Neuronal stem cell (in vitro differentiated cells): ENCODE results near the gene DGCR6L.
"Not testable (repeated sequence)": the region's sequence is repeated elsewhere in the genome, so short reads cannot be mapped to it uniquely, and the experiment has no call there.

Experiments
- DNase-seq: peaks from one replicate; pipeline ENCODE4 v3.0.0-alpha.2; 2013; ENCODE audit warnings: low spot score
- H2AFZ ChIP-seq: one replicate; pipeline ENCODE4 v1.6.1; 2013; ENCODE audit warnings: mild to moderate bottlenecking, low read length, inconsistent platforms
- H2AK5ac ChIP-seq: 2 replicates; pipeline ENCODE4 v1.6.1; 2013; ENCODE audit warnings: low read depth, mild to moderate bottlenecking, inconsistent platforms, low read length, moderate library complexity, mixed read lengths
- H2BK120ac ChIP-seq: 2 replicates; pipeline ENCODE4 v1.6.1; 2013; ENCODE audit warnings: low read depth, mild to moderate bottlenecking, inconsistent platforms, low read length, moderate library complexity, mixed read lengths
- H2BK12ac ChIP-seq: one replicate; pipeline ENCODE4 v1.6.1; 2013; ENCODE audit warnings: low read length, inconsistent platforms
- H2BK15ac ChIP-seq: 2 replicates; pipeline ENCODE4 v1.6.1; 2013; ENCODE audit warnings: mild to moderate bottlenecking, low read length, inconsistent platforms, mixed read lengths
- H2BK5ac ChIP-seq: one replicate; pipeline ENCODE4 v1.6.1; 2013; ENCODE audit warnings: inconsistent platforms, mild to moderate bottlenecking, low read length, moderate library complexity
- H3K14ac ChIP-seq: one replicate; pipeline ENCODE4 v1.6.1; 2013; ENCODE audit warnings: low read length, inconsistent platforms
- H3K18ac ChIP-seq: 2 replicates; pipeline ENCODE4 v1.6.1; 2013; ENCODE audit warnings: low read length, inconsistent platforms
- H3K23ac ChIP-seq: 2 replicates; pipeline ENCODE4 v1.6.1; 2013; ENCODE audit warnings: low read depth, mild to moderate bottlenecking, mixed read lengths, low read length, inconsistent platforms; ENCODE audit not compliant: poor library complexity
- H3K27ac ChIP-seq: replicated peaks from 3 replicates; pipeline ENCODE4 v1.5.1; 2013; ENCODE audit warnings: low read length, inconsistent platforms
- H3K27me3 ChIP-seq, 3 experiments: 2 replicates each; pipeline ENCODE4 v1.6.1; 2013; ENCODE audit warnings: low read length in 3 of 3, mild to moderate bottlenecking in 2 of 3, inconsistent platforms in 1 of 3, low read depth in 1 of 3, mixed read lengths in 1 of 3, moderate library complexity in 1 of 3; ENCODE audit not compliant: control insufficient read depth in 3 of 3, insufficient read depth in 3 of 3
- H3K36me3 ChIP-seq, 2 donors: replicated peaks in 1 of 2; 2 replicates each; pipeline ENCODE4 v1.6.1; 2013; ENCODE audit warnings: low read length in 2 of 2; ENCODE audit not compliant: control insufficient read depth in 2 of 2, insufficient read depth in 2 of 2
- H3K4ac ChIP-seq: 2 replicates; pipeline ENCODE4 v1.6.1; 2013; ENCODE audit warnings: inconsistent platforms, mild to moderate bottlenecking, low read length, moderate library complexity
- H3K4me1 ChIP-seq, 2 donors: 1 replicate in 1 of 2; 2 replicates in 1 of 2; pipeline ENCODE4 v1.6.1; 2013; ENCODE audit warnings: low read length in 2 of 2, low read depth in 1 of 2; ENCODE audit not compliant: control insufficient read depth in 2 of 2, insufficient read depth in 1 of 2
- H3K4me2 ChIP-seq: one replicate; pipeline ENCODE4 v1.6.1; 2013; ENCODE audit warnings: mild to moderate bottlenecking, low read length, inconsistent platforms; ENCODE audit not compliant: insufficient read depth, poor library complexity, severe bottlenecking
- H3K4me3 ChIP-seq, 2 donors: 2 replicates each; pipeline ENCODE4 v1.5.1; 2013; ENCODE audit warnings: low read length in 2 of 2, mild to moderate bottlenecking in 2 of 2, inconsistent platforms in 1 of 2, moderate library complexity in 1 of 2
- H3K79me1 ChIP-seq: one replicate; pipeline ENCODE4 v1.6.1; 2013; ENCODE audit warnings: low read depth, mild to moderate bottlenecking, inconsistent platforms, low read length, moderate library complexity
- H3K9ac ChIP-seq: one replicate; pipeline ENCODE4 v1.6.1; 2013; ENCODE audit warnings: mild to moderate bottlenecking, low read depth, low read length, inconsistent platforms; ENCODE audit not compliant: poor library complexity
- H3K9me3 ChIP-seq, 2 donors: replicated peaks in 1 of 2; 2 replicates each; pipeline versions ENCODE3 to v1.6.1; 2013; ENCODE audit warnings: low read length in 2 of 2, mild to moderate bottlenecking in 2 of 2, inconsistent platforms in 1 of 2, low read depth in 1 of 2, mixed read lengths in 1 of 2, moderate library complexity in 1 of 2; ENCODE audit not compliant: control insufficient read depth in 2 of 2, insufficient read depth in 1 of 2
- H4K8ac ChIP-seq: one replicate; pipeline ENCODE4 v1.6.1; 2013; ENCODE audit warnings: low read depth, mild to moderate bottlenecking, inconsistent platforms, low read length, moderate library complexity
- H4K91ac ChIP-seq: one replicate; pipeline ENCODE4 v1.6.1; 2013; ENCODE audit warnings: low read length, low read depth, mild to moderate bottlenecking, inconsistent platforms; ENCODE audit not compliant: poor library complexity
- WGBS, 2 donors: extraction: QIAGEN DNeasy Blood & Tissue Kit; methylation state at CpG; one replicate each; pipeline ENCODE4 v1.1.7; 2013; ENCODE audit warnings: missing lambda C conversion rate in 2 of 2, mixed read lengths in 1 of 2; ENCODE audit not compliant: insufficient read length in 2 of 2, insufficient replicate concordance in 1 of 2; ENCODE audit errors: extremely low coverage in 2 of 2; 5-methylcytosine and 5-hydroxymethylcytosine counted together

Gene DGCR6L

DNA sequence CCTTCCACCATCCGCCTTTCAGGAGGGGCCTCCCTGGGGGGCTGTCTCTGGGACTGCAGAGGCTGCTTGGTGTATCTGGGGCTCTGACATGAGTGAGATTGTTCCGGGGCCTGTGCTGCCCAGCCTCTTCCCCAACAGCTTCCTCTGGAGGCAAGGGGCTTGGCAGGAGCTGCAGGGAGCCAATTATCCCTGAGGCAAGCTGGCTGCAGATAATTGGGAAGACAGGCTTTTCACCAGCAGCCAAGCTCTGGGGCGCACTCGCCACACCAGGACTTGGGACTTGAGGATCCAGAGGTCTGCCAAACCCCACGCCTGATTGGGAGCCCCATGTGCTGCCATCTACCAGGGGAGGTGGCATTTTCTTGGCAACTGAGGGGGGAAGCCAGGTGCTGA lies 36.2 kb downstream of the DGCR6L start:
- H2BK5ac ChIP-seq, result no peak overlapping the region
- no peaks in the 10 kb centered on the region for H3K36me3 ChIP-seq
- DNase-seq, result no peak
- WGBS, 2 donors, result no CpG with 5 or more reads among the region's 5 CpGs
- H3K4me2 ChIP-seq, result no peak overlapping the region
- peak overlapping the region; percentile 88 for H2AK5ac ChIP-seq
- H3K4ac ChIP-seq, result no peak overlapping the region
- H3K4me1 ChIP-seq, result peaks cover 14 to 17% of the 10 kb centered on the region in 2 donors
- H4K91ac ChIP-seq, result no peak overlapping the region
- H3K79me1 ChIP-seq, result peaks cover 2% of the 10 kb centered on the region
- H2BK120ac ChIP-seq, result peak overlapping the region; percentile 61
- H3K14ac ChIP-seq, result no peak overlapping the region
- H3K4me3 ChIP-seq, result no peak overlapping the region
- H2BK15ac ChIP-seq, result no peak overlapping the region
- H3K18ac ChIP-seq, result peak overlapping the region; percentile 83
- H3K9me3 ChIP-seq, result no peaks in the 10 kb centered on the region
- H3K23ac ChIP-seq, result no peak overlapping the region
- H3K27me3 ChIP-seq, result peaks cover 0 to 11% (median 0%) of the 10 kb centered on the region in 3 experiments
- H2AFZ ChIP-seq, result no peak overlapping the region
- H3K27ac ChIP-seq, result no peak overlapping the region
- peak overlapping the region; percentile 17 for H4K8ac ChIP-seq
- peak overlapping the region; percentile 3 for H2BK12ac ChIP-seq
- no peak overlapping the region for H3K9ac ChIP-seq

DNA sequence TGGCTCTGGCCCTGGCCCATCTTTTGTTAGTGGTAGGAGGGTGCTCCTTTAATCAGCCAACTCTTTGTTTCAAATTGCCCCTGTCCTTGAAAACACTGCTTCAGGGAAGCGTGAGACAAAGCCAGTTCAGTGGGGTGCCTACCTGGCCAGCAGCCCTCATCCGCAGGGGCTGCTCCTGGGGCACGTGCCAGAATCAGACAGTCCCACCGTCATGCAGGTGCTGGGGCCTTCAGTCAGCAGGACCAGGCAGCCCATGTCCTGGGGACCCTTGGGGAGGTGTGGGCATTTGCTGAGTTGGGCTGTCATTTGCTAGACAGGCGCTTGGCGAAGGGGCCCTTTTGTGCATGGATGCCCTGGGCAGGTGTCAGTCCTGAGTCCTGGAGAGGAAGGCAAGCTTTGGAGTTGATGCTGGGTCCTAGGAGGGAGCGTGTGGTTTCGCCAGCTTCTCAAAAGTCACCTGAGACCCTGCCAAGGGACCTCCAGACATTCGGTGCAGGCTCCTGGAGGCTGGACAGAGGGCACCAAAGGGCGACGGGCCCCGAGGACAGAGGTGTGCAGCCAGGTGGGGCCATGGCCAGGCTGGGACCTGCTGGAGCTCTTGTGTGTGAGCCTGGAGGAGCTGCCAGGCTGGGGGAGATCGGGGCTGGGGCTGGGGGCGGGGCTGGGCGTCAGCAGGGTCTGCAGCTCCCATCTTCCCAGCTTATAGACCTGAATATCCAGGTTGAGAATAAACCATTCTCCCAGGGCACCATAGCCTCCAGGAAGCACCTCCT lies 36.8 kb downstream of the DGCR6L start:
- Histone ChIP-seq H2AK5ac (peak overlapping the region; percentile 88), H3K4me1 (peaks cover 14 to 17% of the 10 kb centered on the region in 2 donors), H3K9ac (no peak overlapping the region), H2BK15ac (peak overlapping the region; percentile 2), H4K91ac (no peak overlapping the region), H4K8ac (no peak overlapping the region), H3K9me3 (no peaks in the 10 kb centered on the region), H3K79me1 (peaks cover 2% of the 10 kb centered on the region), H3K4me3 (no peak overlapping the region), H3K14ac (peak overlapping the region; percentile 56), H3K23ac (peak overlapping the region; percentile 85), H3K36me3 (no peaks in the 10 kb centered on the region), H2BK5ac (peak overlapping the region; percentile 29), H2AFZ (no peak overlapping the region), H2BK120ac (no peak overlapping the region), H2BK12ac (peak overlapping the region; percentile 58), H3K27me3 (peaks cover 0 to 10% (median 0%) of the 10 kb centered on the region in 3 experiments), H3K4me2 (no peak overlapping the region), H3K4ac (no peak overlapping the region), H3K27ac (no peak overlapping the region), H3K18ac (peak overlapping the region; percentile 83)
- no peak for DNase-seq
- WGBS, 2 donors, result no CpG with 5 or more reads among the region's 15 CpGs

DNA sequence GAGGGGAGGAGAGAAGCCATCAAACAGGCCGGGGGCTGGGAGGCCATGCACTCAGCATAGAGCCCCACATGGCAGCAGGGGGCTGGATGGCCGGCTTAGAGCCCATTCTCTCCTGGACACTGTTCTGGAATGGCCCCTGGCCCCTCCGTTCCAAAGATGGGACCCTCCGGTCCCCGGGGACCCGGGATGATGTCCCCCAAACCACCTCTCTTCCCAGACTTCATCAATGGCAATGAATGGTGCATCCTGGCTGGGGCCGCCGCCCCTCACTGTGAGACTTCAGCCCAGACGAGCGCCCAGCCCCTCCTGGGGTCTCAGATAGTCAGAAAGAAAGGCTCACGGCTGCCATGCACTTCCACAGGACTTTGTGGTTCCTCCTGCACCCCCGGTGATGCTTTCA lies 38.0 kb downstream of the DGCR6L start:
- no peak overlapping the region for H2BK120ac ChIP-seq
- no peak overlapping the region for H4K8ac ChIP-seq
- H3K14ac ChIP-seq, result no peak overlapping the region
- H3K27me3 ChIP-seq, result peaks cover 0 to 10% (median 0%) of the 10 kb centered on the region in 3 experiments
- H3K4me1 ChIP-seq, result peaks cover 14 to 17% of the 10 kb centered on the region in 2 donors
- peaks cover 2% of the 10 kb centered on the region for H3K79me1 ChIP-seq
- whole genome bisulfite sequencing, 2 donors, result no CpG with 5 or more reads among the region's 12 CpGs
- H2AK5ac ChIP-seq, result peak overlapping the region; percentile 37
- no peaks in the 10 kb centered on the region for H3K36me3 ChIP-seq
- no peak overlapping the region for H3K4me2 ChIP-seq
- H2BK15ac ChIP-seq, result no peak overlapping the region
- H3K4ac ChIP-seq, result no peak overlapping the region
- no peak overlapping the region for H3K9ac ChIP-seq
- H3K9me3 ChIP-seq, result no peaks in the 10 kb centered on the region
- no peak overlapping the region for H2AFZ ChIP-seq
- no peak overlapping the region for H3K27ac ChIP-seq
- no peak overlapping the region for H3K23ac ChIP-seq
- H2BK5ac ChIP-seq, result no peak overlapping the region
- H3K18ac ChIP-seq, result no peak overlapping the region
- no peak overlapping the region for H2BK12ac ChIP-seq
- H3K4me3 ChIP-seq, result no peak overlapping the region
- no peak for DNase-seq
- no peak overlapping the region for H4K91ac ChIP-seq

DNA sequence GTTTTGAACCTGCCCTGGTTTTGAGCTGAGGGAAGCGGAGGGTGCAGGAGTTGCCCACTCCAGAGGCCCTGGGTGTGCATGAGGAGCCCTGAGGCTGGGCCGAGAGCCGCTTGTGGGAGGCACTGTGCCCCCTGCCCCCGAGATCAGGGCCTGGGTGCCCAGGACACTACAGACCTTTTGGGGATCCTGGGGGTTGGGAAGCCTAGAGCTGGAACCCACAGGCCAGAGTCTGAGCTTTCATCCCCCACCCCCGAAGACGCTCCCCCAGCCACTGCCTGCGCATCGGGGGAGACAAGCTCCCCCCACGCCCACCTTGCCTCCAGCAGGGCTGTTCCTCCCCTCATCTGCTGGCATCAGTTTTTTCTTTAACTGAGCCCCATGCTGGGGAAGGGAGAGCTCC lies 38.4 kb downstream of the DGCR6L start:
- not testable (repeated sequence) for H2BK120ac ChIP-seq, H2BK12ac ChIP-seq, H3K79me1 ChIP-seq, H3K9me3 ChIP-seq, H3K4me3 ChIP-seq, H3K4me2 ChIP-seq, H3K9ac ChIP-seq, H3K14ac ChIP-seq, H4K91ac ChIP-seq, H2BK15ac ChIP-seq, H3K27ac ChIP-seq, H3K23ac ChIP-seq, H2AK5ac ChIP-seq, DNase-seq, H3K36me3 ChIP-seq, H3K4ac ChIP-seq, H3K18ac ChIP-seq, H4K8ac ChIP-seq, H2BK5ac ChIP-seq, H2AFZ ChIP-seq
- WGBS, 2 donors, result no CpG with 5 or more reads among the region's 9 CpGs
- Histone ChIP-seq H3K4me1 (peaks cover 14 to 17% of the 10 kb centered on the region in 2 donors), H3K27me3 (peaks cover 0 to 10% (median 0%) of the 10 kb centered on the region in 3 experiments)
